Neural cell (in vitro differentiated cells): ENCODE measurements around the gene ZMAT3.

Experiments used
- CTCF ChIP-seq: fragments of 450-650 bp; IDR thresholded peaks from 2 replicates; pipeline ENCODE4 v1.5.1; 2014; ENCODE audit warnings: antibody characterized with exemption, mild to moderate bottlenecking, moderate library complexity; ENCODE audit not compliant: poor library complexity, severe bottlenecking
- EP300 ChIP-seq: fragments of 450-650 bp; conservative IDR thresholded peaks from 2 replicates; pipeline ENCODE4 v1.6.1; 2014; ENCODE audit warnings: antibody characterized with exemption, mild to moderate bottlenecking, moderate library complexity; ENCODE audit not compliant: poor library complexity, severe bottlenecking
- EZH2 ChIP-seq: fragments of 200-600, 300-800 bp; shearing (Covaris generic), sonication (generic); IDR thresholded peaks from 2 replicates; pipeline ENCODE4 v1.6.1; 2014; ENCODE audit warnings: antibody characterized with exemption, low read length, borderline replicate concordance, mild to moderate bottlenecking; ENCODE audit not compliant: insufficient read depth, poor library complexity, severe bottlenecking
- MXI1 ChIP-seq: fragments of 450-650 bp; conservative IDR thresholded peaks from 2 replicates; pipeline ENCODE4 v1.6.1; 2014; ENCODE audit warnings: antibody characterized with exemption, mild to moderate bottlenecking; ENCODE audit not compliant: poor library complexity, severe bottlenecking
- POLR2AphosphoS5 ChIP-seq: IDR thresholded peaks from 2 replicates; pipeline ENCODE4 v1.6.1; 2012
- RAD21 ChIP-seq: fragments of 450-650 bp; conservative IDR thresholded peaks from 2 replicates; pipeline ENCODE4 v1.6.1; 2014; ENCODE audit warnings: antibody characterized with exemption, mild to moderate bottlenecking, moderate library complexity
- REST ChIP-seq: IDR thresholded peaks from 2 replicates; pipeline ENCODE4 v1.6.1; 2012; ENCODE audit warnings: borderline replicate concordance
- SMC3 ChIP-seq: fragments of 450-650 bp; conservative IDR thresholded peaks from 2 replicates; pipeline ENCODE4 v1.6.1; 2014; ENCODE audit warnings: antibody characterized with exemption, mild to moderate bottlenecking, moderate library complexity; ENCODE audit not compliant: poor library complexity
- TAF1 ChIP-seq: IDR thresholded peaks from 2 replicates; pipeline ENCODE4 v1.6.1; 2012; ENCODE audit warnings: low read depth

GRCh38 chr3:179113903-179114302 lies 42.3 kb upstream of the ZMAT3 start:
- TF ChIP-seq CTCF, result no peak
- no peak for TF ChIP-seq EZH2
- TF ChIP-seq EP300, result no peak
- TF ChIP-seq REST, result no peak
- TF ChIP-seq POLR2AphosphoS5, result no peak
- TF ChIP-seq MXI1, result no peak
- TF ChIP-seq RAD21, result no peak
- TF ChIP-seq SMC3, result no peak
- TF ChIP-seq TAF1, result no peak
